ENCODE data around the gene APOL3. TPM values are rescaled to one million over a fixed set of nuclear protein-coding genes. Genes with fewer than 3 reads are reported as not detected.

Gene APOL3
- total RNA-seq, 1 experiment from 2014 or later = 0.44 TPM

- H3K36me3 Mint-ChIP-seq (ENCODE audit: insufficient read depth, unreplicated experiment) = peaks cover 4% of the 10 kb centered on the region
- ChIA-PET POLR2A (no interaction called here), CTCF (no interaction called here)
- peaks cover 36% of the 10 kb centered on the region for H3K4me1 Mint-ChIP-seq (ENCODE audit: insufficient read depth, unreplicated experiment)
- peak; percentile 14 for DNase-seq (ENCODE audit: unreplicated experiment)
- intact Hi-C loops (cut with micrococcal nuclease) = no loop called here
- TF ChIP-seq CTCF (IDR thresholded peaks at IDR 0.05; ENCODE audit: unreplicated experiment) = no peak
- no peak overlapping the region for H3K4me3 Mint-ChIP-seq (ENCODE audit: unreplicated experiment)
- no peak overlapping the region for H3K27ac Mint-ChIP-seq (ENCODE audit: low read depth, unreplicated experiment)
- H3K9me3 Mint-ChIP-seq (ENCODE audit: unreplicated experiment) = no peaks in the 10 kb centered on the region
- no peaks in the 10 kb centered on the region for H3K27me3 Mint-ChIP-seq (ENCODE audit: insufficient read depth, unreplicated experiment)
- no TSS peak for BruUV-seq (replicated peaks)
Measured at GRCh38 chr22:36149441-36149840, 11.1 kb downstream of the APOL3 start.

- H3K4me3 Mint-ChIP-seq (ENCODE audit: unreplicated experiment) = no peak overlapping the region
- no peak for TF ChIP-seq CTCF (IDR thresholded peaks at IDR 0.05; ENCODE audit: unreplicated experiment)
- ChIA-PET POLR2A (interaction anchor here (0.7 kb wide), 1 partner anchor 318 kb away, joined by 3 read pairs; no protein-coding TSS in a partner anchor), CTCF (interaction anchor here (0.8 kb wide), 1 partner anchor 43 kb away, joined by 4 read pairs; no protein-coding TSS in a partner anchor)
- peaks cover under 1% of the 10 kb centered on the region for H3K27me3 Mint-ChIP-seq (ENCODE audit: insufficient read depth, unreplicated experiment)
- no TSS peak for BruUV-seq (replicated peaks)
- H3K9me3 Mint-ChIP-seq (ENCODE audit: unreplicated experiment) = no peaks in the 10 kb centered on the region
- DNase-seq (ENCODE audit: unreplicated experiment) = no peak
- peak overlapping the region; percentile 53 for H3K27ac Mint-ChIP-seq (ENCODE audit: low read depth, unreplicated experiment)
- H3K4me1 Mint-ChIP-seq (ENCODE audit: insufficient read depth, unreplicated experiment) = peaks cover 36% of the 10 kb centered on the region
- intact Hi-C loops (cut with micrococcal nuclease) = no loop called here
- H3K36me3 Mint-ChIP-seq (ENCODE audit: insufficient read depth, unreplicated experiment) = peaks cover 4% of the 10 kb centered on the region
Measured at GRCh38 chr22:36148411-36148810, 12.1 kb downstream of the APOL3 start.

- Mint-ChIP-seq H3K27me3 (ENCODE audit: insufficient read depth, unreplicated experiment) (peaks cover 12% of the 10 kb centered on the region), H3K9me3 (ENCODE audit: unreplicated experiment) (no peaks in the 10 kb centered on the region), H3K4me3 (ENCODE audit: unreplicated experiment) (no peak overlapping the region), H3K27ac (ENCODE audit: low read depth, unreplicated experiment) (peak overlapping the region; percentile 53), H3K4me1 (ENCODE audit: insufficient read depth, unreplicated experiment) (peaks cover 36% of the 10 kb centered on the region), H3K36me3 (ENCODE audit: insufficient read depth, unreplicated experiment) (peaks cover 9% of the 10 kb centered on the region)
- no peak for DNase-seq (ENCODE audit: unreplicated experiment)
- POLR2A ChIA-PET = no interaction called here
- CTCF ChIA-PET = interaction anchor here (0.8 to 1.1 kb wide), 2 partner anchors 35 to 44 kb away, joined by 3 to 4 read pairs; no protein-coding TSS in a partner anchor
- no peak for TF ChIP-seq CTCF (IDR thresholded peaks at IDR 0.05; ENCODE audit: unreplicated experiment)
- no TSS peak for BruUV-seq (replicated peaks)
- intact Hi-C loops (cut with micrococcal nuclease) = no loop called here
Measured at GRCh38 chr22:36147196-36147791, 13.3 kb downstream of the APOL3 start.

- no peak for DNase-seq (ENCODE audit: unreplicated experiment)
- intact Hi-C loops (cut with micrococcal nuclease) = loop anchor here (1.0 to 2.0 kb wide), 4 partner anchors 34 to 131 kb away; partner anchors contain the start of gene APOL2
- no peak for TF ChIP-seq CTCF (IDR thresholded peaks at IDR 0.05; ENCODE audit: unreplicated experiment)
- Mint-ChIP-seq H3K4me3 (ENCODE audit: unreplicated experiment) (no peak overlapping the region), H3K9me3 (ENCODE audit: unreplicated experiment) (no peaks in the 10 kb centered on the region), H3K27me3 (ENCODE audit: insufficient read depth, unreplicated experiment) (peaks cover 26% of the 10 kb centered on the region), H3K27ac (ENCODE audit: low read depth, unreplicated experiment) (no peak overlapping the region), H3K4me1 (ENCODE audit: insufficient read depth, unreplicated experiment) (peaks cover 24% of the 10 kb centered on the region), H3K36me3 (ENCODE audit: insufficient read depth, unreplicated experiment) (peaks cover 9% of the 10 kb centered on the region)
- POLR2A ChIA-PET = interaction anchor here (0.6 to 1.0 kb wide), 2 partner anchors 11 to 92 kb away, joined by 3 read pairs; no protein-coding TSS in a partner anchor
- no TSS peak for BruUV-seq (replicated peaks)
- CTCF ChIA-PET = interaction anchor here (0.7 to 3.1 kb wide), 9 partner anchors 14 to 234 kb away, joined by 3 to 25 read pairs (median 4); partner anchors contain the start of gene APOL2
Measured at GRCh38 chr22:36145881-36146280, 14.7 kb downstream of the APOL3 start.

Measured in MCF 10A (cell line).